Nephron (organoid): Measurements from ENCODE around the gene IGFBP4.

Experiments
- H3K27ac Mint-ChIP-seq, 3 experiments: 2 replicates each; pipeline ENCODE4 v1.8.0; 2020; ENCODE audit warnings: mixed read lengths in 3 of 3, mild to moderate bottlenecking in 2 of 3, moderate library complexity in 1 of 3
- H3K27me3 Mint-ChIP-seq: 2 replicates; pipeline ENCODE4 v1.8.0; 2021; ENCODE audit warnings: low read depth, mild to moderate bottlenecking, moderate library complexity, mixed read lengths
- H3K36me3 Mint-ChIP-seq: 2 replicates; pipeline ENCODE4 v1.8.0; 2020; ENCODE audit warnings: low read depth, mixed read lengths
- H3K4me1 Mint-ChIP-seq: 2 replicates; pipeline ENCODE4 v1.8.0; 2020; ENCODE audit warnings: mixed read lengths
- H3K4me3 Mint-ChIP-seq, 3 experiments: 2 replicates each; pipeline ENCODE4 v1.8.0; 2020; ENCODE audit warnings: mild to moderate bottlenecking in 3 of 3, mixed read lengths in 3 of 3, moderate library complexity in 2 of 3
- H3K9me3 Mint-ChIP-seq: 2 replicates; pipeline ENCODE4 v1.8.0; 2020; ENCODE audit warnings: mixed read lengths
- CTCF ChIP-seq, 3 experiments: fragments of 200-600 bp; sonication (generic); IDR thresholded peaks; one replicate each; pipeline ENCODE4 v1.5.0; 2021; ENCODE audit warnings: antibody characterized with exemption in 3 of 3; ENCODE audit not compliant: unreplicated experiment in 3 of 3

Gene IGFBP4

GRCh38 chr17:40462343-40463121 lies 19.3 kb downstream of the IGFBP4 start:
- Mint-ChIP-seq H3K27me3 (peaks cover 16% of the 10 kb centered on the region), H3K4me1 (peaks cover 76% of the 10 kb centered on the region), H3K9me3 (no peaks in the 10 kb centered on the region), H3K27ac (peak overlapping the region; percentile 92 to 96 (median 95)), H3K4me3 (peak overlapping the region in 1 of 3 experiments; percentile 50), H3K36me3 (peaks cover 5% of the 10 kb centered on the region)
- TF ChIP-seq CTCF (IDR thresholded peaks at IDR 0.05; ENCODE audit: unreplicated experiment in 3 of 3) = no peak

GRCh38 chr17:40463122-40463550 lies 19.9 kb downstream of the IGFBP4 start:
- no peaks in the 10 kb centered on the region for H3K9me3 Mint-ChIP-seq

GRCh38 chr17:40464392-40464855 lies 21.2 kb downstream of the IGFBP4 start:
- Mint-ChIP-seq H3K27me3 (peaks cover 9% of the 10 kb centered on the region), H3K36me3 (no peaks in the 10 kb centered on the region), H3K9me3 (no peaks in the 10 kb centered on the region), H3K4me1 (peaks cover 57% of the 10 kb centered on the region), H3K27ac (peak overlapping the region; percentile 87 to 96 (median 89)), H3K4me3 (peak overlapping the region in 1 of 3 experiments; percentile 13)
- TF ChIP-seq CTCF (IDR thresholded peaks at IDR 0.05; ENCODE audit: unreplicated experiment in 3 of 3) = no peak

More at GRCh38 chr17:40463122-40463550, 19.9 kb downstream of the IGFBP4 start:
- Mint-ChIP-seq H3K27ac (peak overlapping the region; percentile 92 to 96 (median 95)), H3K4me3 (peak overlapping the region in 2 of 3 experiments; percentile 9 to 20), H3K4me1 (peaks cover 70% of the 10 kb centered on the region), H3K36me3 (no peaks in the 10 kb centered on the region), H3K27me3 (peaks cover 12% of the 10 kb centered on the region)
- TF ChIP-seq CTCF (IDR thresholded peaks at IDR 0.05; ENCODE audit: unreplicated experiment in 3 of 3) = no peak

DNA sequence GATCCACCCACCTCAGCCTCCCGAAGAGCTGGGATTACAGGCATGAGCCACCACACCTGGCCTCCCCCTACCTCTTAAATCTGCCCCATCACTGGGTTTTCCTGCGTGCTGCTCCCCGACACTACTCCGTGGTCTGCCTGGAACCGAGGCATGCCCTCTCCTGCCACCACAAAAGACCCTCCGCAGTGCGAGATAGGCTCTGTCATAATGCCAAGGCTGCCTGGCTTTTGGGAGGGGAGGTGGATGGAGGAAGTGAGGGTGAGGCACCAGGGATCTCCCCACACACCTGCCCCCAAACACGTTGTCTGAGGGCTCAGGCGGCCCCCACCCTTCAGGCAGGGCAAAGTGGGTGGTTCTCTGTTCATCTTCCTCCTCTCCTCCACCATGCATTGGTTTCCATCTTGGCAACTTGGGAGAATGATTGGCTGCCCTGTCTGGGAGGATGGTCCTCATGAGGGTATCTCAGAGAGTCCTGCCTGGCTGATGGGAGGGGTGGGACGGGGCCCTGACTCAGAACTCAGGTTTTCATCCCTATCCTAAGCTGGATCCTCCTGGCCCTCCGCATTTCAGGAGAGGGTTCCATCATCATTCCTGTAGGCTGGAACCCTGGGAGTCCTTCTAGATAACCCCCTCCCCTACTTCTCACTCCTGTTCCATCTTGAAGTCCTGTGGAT lies 23.2 kb downstream of the IGFBP4 start:
- no peak for TF ChIP-seq CTCF (IDR thresholded peaks at IDR 0.05; ENCODE audit: unreplicated experiment in 3 of 3)
- Mint-ChIP-seq H3K27me3 (peaks cover 9% of the 10 kb centered on the region), H3K27ac (peak overlapping the region; percentile 55 to 63 (median 58)), H3K4me1 (peaks cover 44% of the 10 kb centered on the region), H3K4me3 (peak overlapping the region in 1 of 3 experiments; percentile 19), H3K36me3 (no peaks in the 10 kb centered on the region), H3K9me3 (no peaks in the 10 kb centered on the region)

GRCh38 chr17:40467281-40467867 lies 24.1 kb downstream of the IGFBP4 start:
- H3K4me3 Mint-ChIP-seq = no peak overlapping the region
- H3K9me3 Mint-ChIP-seq = no peaks in the 10 kb centered on the region
- H3K36me3 Mint-ChIP-seq = no peaks in the 10 kb centered on the region
- H3K27ac Mint-ChIP-seq = peak overlapping the region in 2 of 3 experiments; percentile 33 to 47
- peaks cover 42% of the 10 kb centered on the region for H3K4me1 Mint-ChIP-seq
- peaks cover 9% of the 10 kb centered on the region for H3K27me3 Mint-ChIP-seq
- no peak for TF ChIP-seq CTCF (IDR thresholded peaks at IDR 0.05; ENCODE audit: unreplicated experiment in 3 of 3)
